ENCODE data around the gene HMCN1.

- TF ChIP-seq POLR2AphosphoS5 (IDR thresholded peaks at IDR 0.05; ENCODE audit: low read depth, low read length): no peak
- no peak for TF ChIP-seq SIN3A (IDR thresholded peaks at IDR 0.05; ENCODE audit: borderline replicate concordance, insufficient read depth, low read depth, low read length)
Observed at GRCh38 chr1:186122837-186123236, 388.6 kb downstream of the HMCN1 start.

All from Panc1 (cell line).